ENCODE measurements around the gene PADI3.
"Not testable (repeated sequence)": the region's sequence is repeated elsewhere in the genome, so short reads cannot be mapped to it uniquely, and the experiment has no call there.

Gene PADI3

GRCh38 chr1:17307329-17307728, 58.4 kb downstream of the PADI3 start:
- DNase-seq = no peak

GRCh38 chr1:17307946-17308345, 59.0 kb downstream of the PADI3 start, which contains the start of gene PADI4:
PADI4 (plus strand) TSS chr1:17308197; CDS start chr1:17308223, 26 bp downstream.
- peak; percentile 38 for DNase-seq

- peak; percentile 6 for DNase-seq
Measured at GRCh38 chr1:17308593-17308992, 59.7 kb downstream of the PADI3 start.

- DNase-seq = no peak
Measured at GRCh38 chr1:17309426-17310067, 60.6 kb downstream of the PADI3 start.

GRCh38 chr1:17310068-17310640, 61.3 kb downstream of the PADI3 start:
- no peak for DNase-seq

- DNase-seq = no peak
Measured at GRCh38 chr1:17313530-17314309, 64.8 kb downstream of the PADI3 start.

GRCh38 chr1:17314491-17314971, 65.6 kb downstream of the PADI3 start:
- no peak for DNase-seq

- no peak for DNase-seq
Measured at GRCh38 chr1:17315542-17316130, 66.7 kb downstream of the PADI3 start.

GRCh38 chr1:17316704-17317103, 67.8 kb downstream of the PADI3 start:
- no peak for DNase-seq

GRCh38 chr1:17318262-17318661, 69.4 kb downstream of the PADI3 start:
- DNase-seq = no peak

GRCh38 chr1:17319561-17320350, 70.9 kb downstream of the PADI3 start:
- no peak for DNase-seq

- DNase-seq = not testable (repeated sequence)
Measured at GRCh38 chr1:17321857-17322390, 73.0 kb downstream of the PADI3 start.

- DNase-seq = no peak
Measured at GRCh38 chr1:17328855-17329254, 80.0 kb downstream of the PADI3 start.

GRCh38 chr1:17329610-17330009, 80.7 kb downstream of the PADI3 start:
- DNase-seq = no peak

GRCh38 chr1:17330856-17331255, 82.0 kb downstream of the PADI3 start:
- DNase-seq = no peak

- no peak for DNase-seq
Measured at GRCh38 chr1:17333081-17333480, 84.2 kb downstream of the PADI3 start.
